ENCODE results near the gene GIMD1.

DNA sequence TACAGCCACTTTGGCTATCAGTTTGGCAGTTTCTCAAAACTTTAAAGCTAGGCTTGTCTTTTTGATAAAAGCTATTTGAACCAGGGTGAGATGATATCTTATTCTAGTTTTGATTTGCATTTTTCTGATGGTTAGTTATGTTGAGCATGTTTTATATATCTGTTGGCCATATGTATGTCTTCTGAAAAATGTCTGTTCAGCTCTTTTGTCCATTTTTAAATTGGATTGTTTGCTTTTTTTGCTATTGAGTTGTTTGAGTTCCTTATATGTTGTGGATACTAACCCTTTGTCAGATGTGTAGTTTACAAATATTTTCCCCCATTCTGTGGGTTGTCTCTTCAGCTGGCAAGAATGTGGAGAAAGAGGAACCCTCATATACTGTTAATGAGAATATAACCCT is 11.6 kb upstream of the GIMD1 start:
- TF ChIP-seq POLR2A (IDR thresholded peaks at IDR 0.05; ENCODE audit: low read depth, low read length) = no peak
- no peak for TF ChIP-seq POLR2AphosphoS5 (IDR thresholded peaks at IDR 0.05; ENCODE audit: low read depth, low read length)

All from GM12891 (cell line).